ENCODE results near the gene CELF2.
A peak's percentile ranks its signal among the peaks of the same experiment; 100 is the strongest.

DNA sequence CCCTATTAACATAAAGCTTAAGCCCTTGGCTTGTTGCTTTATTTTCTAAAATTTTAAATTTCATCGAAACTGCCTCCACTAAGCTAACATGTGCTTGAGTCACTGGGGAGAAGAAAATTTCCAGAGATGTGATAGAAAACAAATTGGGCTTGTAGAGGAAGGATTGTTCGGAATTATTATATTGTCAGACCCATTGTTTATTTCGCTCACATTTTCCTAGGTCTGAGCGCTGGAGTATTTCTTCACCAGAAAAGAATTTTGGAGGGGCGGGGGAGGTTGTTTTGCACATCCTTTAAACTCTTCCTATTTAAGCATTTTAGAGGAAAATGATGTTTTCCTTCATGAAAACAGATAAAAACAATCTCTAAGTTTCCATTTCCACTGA lies 29.1 kb downstream of the CELF2 start:
- TF ChIP-seq POLR2AphosphoS5 (IDR thresholded peaks at IDR 0.05) (peak in 1 of 4 donors; percentile 8), EP300 (IDR thresholded peaks at IDR 0.05) (no peak), CTCF (IDR thresholded peaks at IDR 0.05) (no peak), POLR2A (IDR thresholded peaks at IDR 0.05) (no peak)

All from sigmoid colon (tissue), 4 donors.